Omental fat pad (tissue), 4 donors: Measurements from ENCODE around the gene ANKRD44. TPM values are rescaled to one million over a fixed set of nuclear protein-coding genes. Genes with fewer than 3 reads are reported as not detected.

Experiments
- ATAC-seq: fragments of 150-250 bp; one replicate; pipeline ENCODE4 v1.9.1; 2016; ENCODE audit warnings: mild to moderate bottlenecking, moderate library complexity; ENCODE audit not compliant: low FRiP score
- DNase-seq: peaks from one replicate; pipeline ENCODE4 v3.0.0-alpha.2; 2019; ENCODE audit warnings: low spot score
- total RNA-seq, 4 donors: library from RNA; depleted of rRNA; stranded (reverse); fragments of >200 nt; gene quantifications; one replicate each; pipeline ENCODE4 v1.1.0, GENCODE V29; 2016
- TF ChIP-seq, protein P1 (sequence below), 3 donors: fragments of 450-650 bp; IDR thresholded peaks; one replicate each; pipeline ENCODE4 v1.5.1; 2016 to 2017; ENCODE audit warnings: antibody characterized with exemption in 3 of 3, mild to moderate bottlenecking in 3 of 3, moderate library complexity in 2 of 3

Gene ANKRD44
- total RNA-seq, 4 donors from 2014 or later = 18.4 to 56.3 (median 30.1) TPM

DNA sequence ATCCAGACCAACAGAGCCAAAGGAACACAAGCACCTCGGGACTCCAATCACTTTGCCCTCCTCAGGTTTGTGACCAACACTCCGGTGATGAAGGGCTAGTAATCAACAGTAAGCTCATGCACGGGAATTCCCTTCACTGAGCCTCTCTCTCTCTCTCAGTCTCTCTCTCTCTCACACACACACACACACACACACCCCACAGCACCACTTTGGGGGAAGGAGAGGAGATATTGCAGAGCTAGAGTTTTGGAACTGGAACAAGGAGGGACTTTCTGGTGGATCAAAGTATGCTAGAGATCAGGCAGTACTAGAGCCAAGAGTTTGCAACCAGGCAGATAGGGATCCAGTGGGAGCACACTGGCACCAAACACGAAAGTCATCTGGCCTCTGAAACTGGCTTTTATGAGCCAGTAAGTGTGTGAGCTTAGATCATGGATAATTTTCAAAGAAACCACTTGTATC lies 98.7 kb downstream of the ANKRD44 start:
- ATAC-seq (no peak), DNase-seq (no peak)
- TF ChIP-seq, protein P1, sequence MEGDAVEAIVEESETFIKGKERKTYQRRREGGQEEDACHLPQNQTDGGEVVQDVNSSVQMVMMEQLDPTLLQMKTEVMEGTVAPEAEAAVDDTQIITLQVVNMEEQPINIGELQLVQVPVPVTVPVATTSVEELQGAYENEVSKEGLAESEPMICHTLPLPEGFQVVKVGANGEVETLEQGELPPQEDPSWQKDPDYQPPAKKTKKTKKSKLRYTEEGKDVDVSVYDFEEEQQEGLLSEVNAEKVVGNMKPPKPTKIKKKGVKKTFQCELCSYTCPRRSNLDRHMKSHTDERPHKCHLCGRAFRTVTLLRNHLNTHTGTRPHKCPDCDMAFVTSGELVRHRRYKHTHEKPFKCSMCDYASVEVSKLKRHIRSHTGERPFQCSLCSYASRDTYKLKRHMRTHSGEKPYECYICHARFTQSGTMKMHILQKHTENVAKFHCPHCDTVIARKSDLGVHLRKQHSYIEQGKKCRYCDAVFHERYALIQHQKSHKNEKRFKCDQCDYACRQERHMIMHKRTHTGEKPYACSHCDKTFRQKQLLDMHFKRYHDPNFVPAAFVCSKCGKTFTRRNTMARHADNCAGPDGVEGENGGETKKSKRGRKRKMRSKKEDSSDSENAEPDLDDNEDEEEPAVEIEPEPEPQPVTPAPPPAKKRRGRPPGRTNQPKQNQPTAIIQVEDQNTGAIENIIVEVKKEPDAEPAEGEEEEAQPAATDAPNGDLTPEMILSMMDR (IDR thresholded peaks at IDR 0.05) = no peak

DNA sequence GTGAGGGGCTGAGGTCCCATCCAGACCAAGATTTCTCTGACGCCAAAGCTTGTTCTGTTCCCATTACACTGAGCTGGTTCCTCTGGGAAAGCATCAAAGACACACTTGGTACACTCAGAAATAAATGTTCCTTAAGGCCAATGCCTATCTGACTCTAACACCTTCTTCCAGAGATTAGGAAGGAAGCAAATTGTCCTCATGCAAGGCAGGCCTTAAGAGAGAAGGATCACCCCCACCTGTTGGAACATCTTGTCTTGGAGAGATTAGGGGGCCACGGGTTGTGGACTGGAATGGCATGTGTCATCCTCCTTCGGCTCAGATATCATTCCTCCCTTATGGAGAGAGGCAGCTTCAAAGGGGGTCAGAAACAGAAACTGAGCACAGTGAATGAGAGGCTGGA lies 100.2 kb downstream of the ANKRD44 start:
- TF ChIP-seq, protein P1 (IDR thresholded peaks at IDR 0.05) = no peak
- no peak for ATAC-seq
- DNase-seq = no peak

DNA sequence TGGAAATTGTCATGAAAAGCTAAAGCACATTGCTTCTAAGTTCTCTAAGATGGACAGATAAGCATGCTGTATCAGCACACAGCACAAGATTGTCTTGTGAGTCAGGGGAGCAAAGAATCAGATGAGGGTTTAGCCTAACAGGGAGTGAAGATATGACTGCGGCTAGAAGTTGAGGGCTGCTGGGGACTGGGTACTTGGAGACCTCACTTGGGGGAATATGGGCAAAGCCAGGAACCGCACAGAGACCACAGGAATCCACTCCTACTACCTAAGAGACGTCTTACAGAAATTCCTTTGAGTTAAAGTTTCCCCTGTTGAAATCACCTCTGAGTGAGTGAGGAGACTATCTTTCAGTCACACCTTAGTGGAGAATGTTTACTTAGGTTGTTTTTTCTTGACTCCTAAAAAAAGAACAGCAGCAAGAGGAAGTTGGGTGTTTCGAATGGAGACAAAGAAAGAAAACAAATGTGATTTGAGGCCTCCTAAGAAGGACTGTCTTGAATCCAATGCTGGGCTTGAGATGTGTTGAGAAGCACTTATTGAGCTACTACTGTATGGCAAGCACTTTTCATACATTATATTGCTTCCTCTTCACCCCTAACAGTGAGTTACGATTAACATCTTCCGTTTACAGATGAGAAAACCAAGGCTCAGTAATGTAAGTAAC lies 100.7 kb downstream of the ANKRD44 start:
- no peak for ATAC-seq
- TF ChIP-seq, protein P1 (IDR thresholded peaks at IDR 0.05) = no peak
- DNase-seq = no peak

DNA sequence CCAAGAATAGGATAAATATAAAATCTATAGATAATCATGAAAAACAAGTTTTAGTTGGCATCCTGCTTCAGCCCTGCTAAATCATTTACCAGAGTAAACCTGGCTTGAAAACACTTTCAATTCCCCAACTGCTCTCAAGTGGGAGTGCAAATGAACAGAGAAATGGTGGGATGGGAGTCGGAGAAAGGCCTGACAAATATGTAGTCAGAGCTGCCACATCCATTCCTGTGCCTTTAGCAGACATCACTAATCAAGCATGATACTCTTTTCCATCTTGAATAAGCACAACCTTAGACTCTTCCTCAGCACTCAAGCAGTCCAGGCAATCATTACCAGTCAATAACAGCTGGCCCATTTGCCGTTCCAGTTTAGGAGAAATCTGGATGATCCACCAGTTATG lies 101.3 kb downstream of the ANKRD44 start:
- ATAC-seq (no peak), DNase-seq (no peak)
- TF ChIP-seq, protein P1 (IDR thresholded peaks at IDR 0.05) = no peak

DNA sequence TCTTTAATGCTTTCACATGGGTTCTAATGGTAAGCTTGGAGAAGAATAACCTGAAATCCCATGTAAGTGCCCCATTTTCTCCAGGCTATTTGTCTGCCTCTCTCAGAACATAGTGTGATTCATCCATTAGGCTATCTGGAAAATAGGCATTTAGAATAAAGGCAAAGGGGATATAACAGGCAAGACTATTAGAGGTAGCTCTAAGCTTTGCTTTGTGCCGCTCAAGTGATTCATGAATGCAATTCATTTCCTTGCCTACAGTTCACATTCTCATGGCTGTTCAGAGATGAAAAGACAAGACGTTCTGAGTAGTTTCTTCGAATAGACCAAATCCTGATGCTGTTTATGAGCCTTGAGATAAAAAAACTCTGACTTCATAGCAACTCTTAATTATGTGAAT lies 101.7 kb downstream of the ANKRD44 start:
- DNase-seq = no peak
- no peak for ATAC-seq
- TF ChIP-seq, protein P1 (IDR thresholded peaks at IDR 0.05) = no peak

DNA sequence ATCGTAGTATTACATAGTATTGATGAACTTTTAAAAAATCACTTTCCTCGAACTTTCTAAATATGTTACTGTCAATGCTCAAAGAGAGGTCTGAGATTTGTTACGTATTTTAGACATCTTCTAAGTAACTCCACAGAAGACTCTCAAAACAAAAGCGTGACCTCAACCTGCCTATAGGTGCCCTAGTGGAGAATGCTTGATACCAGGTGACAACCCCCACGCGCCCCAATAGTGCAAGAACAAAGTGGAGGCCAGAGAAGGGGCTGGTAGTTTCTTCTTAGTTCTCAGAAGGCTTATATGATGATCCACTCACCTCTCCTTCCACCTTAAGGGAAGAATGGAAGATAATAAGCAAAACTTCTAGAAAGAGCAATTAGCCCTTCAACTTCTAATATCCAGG lies 102.6 kb downstream of the ANKRD44 start:
- no peak for DNase-seq
- no peak for ATAC-seq
- TF ChIP-seq, protein P1 (IDR thresholded peaks at IDR 0.05) = no peak

DNA sequence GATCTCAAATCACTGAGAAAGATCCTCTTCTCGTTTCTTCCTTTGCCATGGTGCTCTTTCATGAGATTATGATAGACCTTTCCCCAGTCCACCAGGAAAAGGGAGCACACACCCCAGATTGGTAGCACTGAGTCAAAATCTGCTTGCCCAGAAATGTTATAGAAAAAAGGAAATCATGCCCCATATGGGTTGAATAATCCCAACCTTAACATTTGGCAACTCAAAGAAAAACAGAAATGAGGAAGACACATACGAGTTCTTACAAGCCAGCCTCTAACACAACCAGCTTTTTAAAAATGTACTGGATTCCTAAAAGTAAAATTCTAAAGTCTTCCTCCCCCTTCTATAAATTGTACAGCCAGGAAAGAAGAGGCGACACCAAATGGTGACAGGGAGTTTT lies 103.0 kb downstream of the ANKRD44 start:
- DNase-seq = no peak
- no peak for ATAC-seq
- TF ChIP-seq, protein P1 (IDR thresholded peaks at IDR 0.05) = no peak
